Lower lobe of right lung (tissue), 2 donors: ENCODE measurements around the gene PCDH8. TPM values are rescaled to one million over a fixed set of nuclear protein-coding genes. Genes with fewer than 3 reads are reported as not detected.

Experiments
- ATAC-seq, 2 donors: fragments of 200-7000 bp; cut with Tn5 transposase; one replicate each; pipeline ENCODE4 v1.9.1; 2020 to 2022; ENCODE audit warnings: mild to moderate bottlenecking in 2 of 2, moderate library complexity in 2 of 2
- DNase-seq: peaks from one replicate; pipeline ENCODE4 v3.0.0-alpha.2; 2020
- H3K27ac ChIP-seq: fragments of 200-600 bp; one replicate; pipeline ENCODE4 v1.8.0; 2022
- H3K27me3 ChIP-seq: fragments of 200-600 bp; one replicate; pipeline ENCODE4 v1.8.0; 2022; ENCODE audit warnings: low read depth
- H3K36me3 ChIP-seq: fragments of 200-600 bp; one replicate; pipeline ENCODE4 v1.8.0; 2022; ENCODE audit warnings: mild to moderate bottlenecking
- H3K4me1 ChIP-seq: fragments of 200-600 bp; one replicate; pipeline ENCODE4 v1.8.0; 2022
- H3K4me3 ChIP-seq: fragments of 200-600 bp; one replicate; pipeline ENCODE4 v1.8.0; 2022; ENCODE audit warnings: mild to moderate bottlenecking
- H3K9me3 ChIP-seq: fragments of 200-600 bp; one replicate; pipeline ENCODE4 v1.8.0; 2022
- intact Hi-C: fragments of 100-400 bp; cut with DNase I; formaldehyde crosslinking; loops from one replicate; pipeline ENCODE4 v1.11.0; 2022
- long read RNA-seq: library from polyadenylated mRNA; unstranded; transcript quantifications from one replicate; pipeline ENCODE4 v2.0.0, GENCODE V29; 2021
- total RNA-seq: library from RNA; stranded (reverse); fragmentation: NEBNext Ultra II Directional; extraction: Animal tissue kit (Norgen Biotek cat#: 25700); gene quantifications from one replicate; pipeline ENCODE4 v1.2.1, GENCODE V29; 2021
- TF ChIP-seq, protein P1 (sequence below): fragments of 200-600 bp; IDR thresholded peaks from one replicate; pipeline ENCODE4 v1.8.0; 2022; ENCODE audit warnings: antibody characterized with exemption, mild to moderate bottlenecking
- donor health status: DM: no; HTN: yes; CAD: no; lungs with severe emphysema.

PCDH8 gene, protein sequence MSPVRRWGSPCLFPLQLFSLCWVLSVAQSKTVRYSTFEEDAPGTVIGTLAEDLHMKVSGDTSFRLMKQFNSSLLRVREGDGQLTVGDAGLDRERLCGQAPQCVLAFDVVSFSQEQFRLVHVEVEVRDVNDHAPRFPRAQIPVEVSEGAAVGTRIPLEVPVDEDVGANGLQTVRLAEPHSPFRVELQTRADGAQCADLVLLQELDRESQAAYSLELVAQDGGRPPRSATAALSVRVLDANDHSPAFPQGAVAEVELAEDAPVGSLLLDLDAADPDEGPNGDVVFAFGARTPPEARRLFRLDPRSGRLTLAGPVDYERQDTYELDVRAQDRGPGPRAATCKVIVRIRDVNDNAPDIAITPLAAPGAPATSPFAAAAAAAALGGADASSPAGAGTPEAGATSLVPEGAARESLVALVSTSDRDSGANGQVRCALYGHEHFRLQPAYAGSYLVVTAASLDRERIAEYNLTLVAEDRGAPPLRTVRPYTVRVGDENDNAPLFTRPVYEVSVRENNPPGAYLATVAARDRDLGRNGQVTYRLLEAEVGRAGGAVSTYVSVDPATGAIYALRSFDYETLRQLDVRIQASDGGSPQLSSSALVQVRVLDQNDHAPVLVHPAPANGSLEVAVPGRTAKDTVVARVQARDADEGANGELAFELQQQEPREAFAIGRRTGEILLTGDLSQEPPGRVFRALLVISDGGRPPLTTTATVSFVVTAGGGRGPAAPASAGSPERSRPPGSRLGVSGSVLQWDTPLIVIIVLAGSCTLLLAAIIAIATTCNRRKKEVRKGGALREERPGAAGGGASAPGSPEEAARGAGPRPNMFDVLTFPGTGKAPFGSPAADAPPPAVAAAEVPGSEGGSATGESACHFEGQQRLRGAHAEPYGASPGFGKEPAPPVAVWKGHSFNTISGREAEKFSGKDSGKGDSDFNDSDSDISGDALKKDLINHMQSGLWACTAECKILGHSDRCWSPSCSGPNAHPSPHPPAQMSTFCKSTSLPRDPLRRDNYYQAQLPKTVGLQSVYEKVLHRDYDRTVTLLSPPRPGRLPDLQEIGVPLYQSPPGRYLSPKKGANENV
- total RNA-seq = not detected
- long read RNA-seq = 0 reads

DNA sequence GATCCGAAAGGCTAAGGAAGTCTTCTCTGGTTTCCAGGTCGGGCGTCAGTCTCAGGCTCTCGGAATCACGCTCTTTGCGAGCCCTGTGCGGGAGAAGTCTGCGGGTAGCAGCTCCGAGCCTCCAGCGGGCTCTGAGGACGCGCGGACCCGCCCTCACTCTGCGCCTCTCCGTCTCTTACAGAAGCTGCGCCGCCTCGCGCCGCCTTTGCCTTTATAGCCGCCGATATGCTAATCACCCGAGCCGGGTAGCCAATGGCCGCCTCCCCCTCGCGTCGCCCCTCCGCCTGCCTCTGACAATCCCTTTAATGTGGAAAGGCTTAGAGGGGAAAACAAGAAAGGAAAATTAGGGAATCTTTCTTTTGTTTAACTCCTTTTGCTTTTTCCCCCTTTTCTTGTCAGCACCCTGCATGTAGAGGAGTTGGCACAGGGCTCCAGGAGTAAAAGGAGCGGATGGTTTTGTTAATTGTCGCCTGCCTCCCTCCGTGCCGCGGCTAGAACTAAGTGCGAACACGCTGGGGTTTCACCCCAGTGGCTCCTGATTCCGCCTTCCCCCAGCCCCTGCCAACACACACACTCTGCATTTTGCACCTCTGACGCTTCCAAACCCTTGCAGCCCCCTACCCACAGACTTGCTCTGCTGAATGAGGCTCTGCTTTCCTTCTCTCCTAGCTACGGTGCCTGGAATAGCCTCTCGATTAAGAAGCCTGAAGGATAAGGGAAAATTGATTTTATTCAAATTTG lies at the start of gene PCDH8:
PCDH8 (minus strand) TSS at position 186 of the 741 bp plus-strand sequence. CDS start 204 bp downstream, outside the sequence.
- ATAC-seq = no peak
- DNase-seq = peak; percentile 47
- Histone ChIP-seq H3K36me3 (no peaks in the 10 kb centered on the region), H3K4me1 (peaks cover 18% of the 10 kb centered on the region), H3K9me3 (no peaks in the 10 kb centered on the region), H3K27ac (no peak within 1 kb of the TSS), H3K27me3 (peaks cover 87% of the 10 kb centered on the region), H3K4me3 (no peak within 1 kb of the TSS)
- intact Hi-C loops = no loop called here
- TF ChIP-seq, protein P1, sequence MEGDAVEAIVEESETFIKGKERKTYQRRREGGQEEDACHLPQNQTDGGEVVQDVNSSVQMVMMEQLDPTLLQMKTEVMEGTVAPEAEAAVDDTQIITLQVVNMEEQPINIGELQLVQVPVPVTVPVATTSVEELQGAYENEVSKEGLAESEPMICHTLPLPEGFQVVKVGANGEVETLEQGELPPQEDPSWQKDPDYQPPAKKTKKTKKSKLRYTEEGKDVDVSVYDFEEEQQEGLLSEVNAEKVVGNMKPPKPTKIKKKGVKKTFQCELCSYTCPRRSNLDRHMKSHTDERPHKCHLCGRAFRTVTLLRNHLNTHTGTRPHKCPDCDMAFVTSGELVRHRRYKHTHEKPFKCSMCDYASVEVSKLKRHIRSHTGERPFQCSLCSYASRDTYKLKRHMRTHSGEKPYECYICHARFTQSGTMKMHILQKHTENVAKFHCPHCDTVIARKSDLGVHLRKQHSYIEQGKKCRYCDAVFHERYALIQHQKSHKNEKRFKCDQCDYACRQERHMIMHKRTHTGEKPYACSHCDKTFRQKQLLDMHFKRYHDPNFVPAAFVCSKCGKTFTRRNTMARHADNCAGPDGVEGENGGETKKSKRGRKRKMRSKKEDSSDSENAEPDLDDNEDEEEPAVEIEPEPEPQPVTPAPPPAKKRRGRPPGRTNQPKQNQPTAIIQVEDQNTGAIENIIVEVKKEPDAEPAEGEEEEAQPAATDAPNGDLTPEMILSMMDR = no peak

- Histone ChIP-seq H3K36me3 (no peaks in the 10 kb centered on the region), H3K27ac (no peak overlapping the region), H3K27me3 (peaks cover 11% of the 10 kb centered on the region), H3K9me3 (no peaks in the 10 kb centered on the region), H3K4me1 (no peaks in the 10 kb centered on the region), H3K4me3 (no peak overlapping the region)
- ATAC-seq (no peak), DNase-seq (no peak)
- TF ChIP-seq, protein P1 = peak; percentile 47
- intact Hi-C loops = no loop called here
Measured at GRCh38 chr13:52896827-52897659, 48.6 kb upstream of the PCDH8 start.

GRCh38 chr13:52894413-52894812 lies 46.0 kb upstream of the PCDH8 start:
- no peak overlapping the region for H3K4me3 ChIP-seq
- peaks cover 12% of the 10 kb centered on the region for H3K27me3 ChIP-seq
- TF ChIP-seq, protein P1 = no peak
- H3K4me1 ChIP-seq = no peaks in the 10 kb centered on the region
- intact Hi-C loops = no loop called here
- no peaks in the 10 kb centered on the region for H3K9me3 ChIP-seq
- no peak overlapping the region for H3K27ac ChIP-seq
- no peak for ATAC-seq
- no peak for DNase-seq
- no peaks in the 10 kb centered on the region for H3K36me3 ChIP-seq

DNA sequence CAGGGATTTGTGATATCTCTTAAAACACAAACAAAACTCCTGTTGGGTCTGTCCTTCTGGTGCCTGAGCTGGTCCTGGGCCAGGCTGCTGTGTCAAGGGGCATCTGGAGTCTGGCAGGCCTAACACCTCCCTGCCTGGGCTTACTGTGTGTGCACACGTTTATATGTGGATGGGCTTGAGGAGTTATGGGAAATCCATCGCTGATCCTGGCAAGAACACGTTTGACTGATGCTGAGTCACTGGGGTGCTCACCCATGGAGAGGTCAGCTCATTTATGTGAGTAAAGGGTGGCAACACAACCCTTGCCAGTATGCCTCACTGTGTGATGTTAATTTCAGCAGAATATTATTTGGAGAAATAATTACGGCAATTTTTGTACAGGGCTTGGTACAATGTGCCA lies 44.5 kb upstream of the PCDH8 start:
- Histone ChIP-seq H3K4me3 (no peak overlapping the region), H3K36me3 (no peaks in the 10 kb centered on the region), H3K27me3 (peaks cover 12% of the 10 kb centered on the region), H3K9me3 (no peaks in the 10 kb centered on the region), H3K4me1 (no peaks in the 10 kb centered on the region), H3K27ac (no peak overlapping the region)
- TF ChIP-seq, protein P1 = no peak
- ATAC-seq (no peak), DNase-seq (no peak)
- intact Hi-C loops = no loop called here
